H9 (cell line): ENCODE data around the gene PROX2. TPM values are rescaled to one million over a fixed set of nuclear protein-coding genes. Genes with fewer than 3 reads are reported as not detected.

Source experiments
- DNase-seq: peaks from one replicate; pipeline ENCODE4 v3.0.0-alpha.2; 2017
- H2AFZ ChIP-seq: one replicate; pipeline ENCODE4 v1.6.1; 2013; ENCODE audit warnings: mild to moderate bottlenecking, low read length, control low read depth, moderate library complexity
- H2AK5ac ChIP-seq: 2 replicates; pipeline ENCODE4 v1.6.1; 2013; ENCODE audit warnings: low read length, control low read depth, mixed read lengths; ENCODE audit not compliant: insufficient read length
- H2BK120ac ChIP-seq: one replicate; pipeline ENCODE4 v1.6.1; 2013; ENCODE audit warnings: low read depth, mild to moderate bottlenecking, low read length, control low read depth, inconsistent platforms; ENCODE audit not compliant: poor library complexity, severe bottlenecking
- H2BK12ac ChIP-seq: 2 replicates; pipeline ENCODE4 v1.6.1; 2013; ENCODE audit warnings: low read length, control low read depth, mixed read lengths, low read depth; ENCODE audit not compliant: insufficient read length
- H2BK15ac ChIP-seq: 2 replicates; pipeline ENCODE4 v1.6.1; 2013; ENCODE audit warnings: low read depth, low read length, control low read depth
- H2BK20ac ChIP-seq: one replicate; pipeline ENCODE4 v1.6.1; 2013; ENCODE audit warnings: low read depth, mild to moderate bottlenecking, low read length, control low read depth, inconsistent platforms; ENCODE audit not compliant: poor library complexity, severe bottlenecking
- H2BK5ac ChIP-seq: 2 replicates; pipeline ENCODE4 v1.6.1; 2013; ENCODE audit warnings: low read length, control low read depth, mixed read lengths; ENCODE audit not compliant: insufficient read length
- H3K14ac ChIP-seq: 2 replicates; pipeline ENCODE4 v1.6.1; 2013; ENCODE audit warnings: low read length, control low read depth; ENCODE audit not compliant: insufficient read depth
- H3K18ac ChIP-seq: 2 replicates; pipeline ENCODE4 v1.6.1; 2013; ENCODE audit warnings: low read depth, mild to moderate bottlenecking, mixed read lengths, low read length, control low read depth; ENCODE audit not compliant: insufficient read length
- H3K23ac ChIP-seq: 2 replicates; pipeline ENCODE4 v1.6.1; 2013; ENCODE audit warnings: low read length, control low read depth, mixed read lengths, low read depth; ENCODE audit not compliant: insufficient read length
- H3K23me2 ChIP-seq: 2 replicates; pipeline ENCODE4 v1.6.1; 2013; ENCODE audit warnings: low read depth, mild to moderate bottlenecking, mixed read lengths, low read length, control low read depth; ENCODE audit not compliant: insufficient read length, poor library complexity, severe bottlenecking
- H3K27ac ChIP-seq: 2 replicates; pipeline ENCODE4 v1.5.1; 2013; ENCODE audit warnings: low read length, control low read depth, mixed read lengths, low read depth; ENCODE audit not compliant: insufficient read length
- H3K27me3 ChIP-seq: 2 replicates; pipeline ENCODE4 v1.6.1; 2013; ENCODE audit warnings: low read length, control low read depth, inconsistent platforms; ENCODE audit not compliant: insufficient read depth
- H3K4ac ChIP-seq: 2 replicates; pipeline ENCODE4 v1.6.1; 2013; ENCODE audit warnings: low read depth, mild to moderate bottlenecking, control low read depth, inconsistent platforms, low read length, moderate library complexity
- H3K4me1 ChIP-seq: 2 replicates; pipeline ENCODE4 v1.6.1; 2013; ENCODE audit warnings: low read length, control low read depth, inconsistent platforms; ENCODE audit not compliant: insufficient read depth
- H3K4me2 ChIP-seq: 2 replicates; pipeline ENCODE4 v1.6.1; 2013; ENCODE audit warnings: low read length, control low read depth, mixed read lengths; ENCODE audit not compliant: insufficient read length, insufficient read depth
- H3K56ac ChIP-seq: 2 replicates; pipeline ENCODE4 v1.6.1; 2013; ENCODE audit warnings: low read depth, mild to moderate bottlenecking, mixed read lengths, low read length, control low read depth; ENCODE audit not compliant: insufficient read length
- H3K79me1 ChIP-seq: 2 replicates; pipeline ENCODE4 v1.6.1; 2013; ENCODE audit warnings: low read depth, mild to moderate bottlenecking, moderate library complexity, low read length, control low read depth, inconsistent platforms; ENCODE audit not compliant: insufficient read depth, poor library complexity, severe bottlenecking
- H3K79me2 ChIP-seq: 2 replicates; pipeline ENCODE4 v1.6.1; 2013; ENCODE audit warnings: low read length, control low read depth, inconsistent platforms; ENCODE audit not compliant: insufficient read depth
- H3K9ac ChIP-seq: 2 replicates; pipeline ENCODE4 v1.6.1; 2013; ENCODE audit warnings: low read length, control low read depth, mixed read lengths; ENCODE audit not compliant: insufficient read length; ENCODE audit errors: extremely low read depth
- H3K9me3 ChIP-seq: one replicate; pipeline ENCODE4 v1.6.1; 2013; ENCODE audit warnings: low read depth, low read length, inconsistent platforms; ENCODE audit not compliant: control insufficient read depth
- H3T11ph ChIP-seq: one replicate; pipeline ENCODE4 v1.6.1; 2013; ENCODE audit warnings: mild to moderate bottlenecking, low read length, control low read depth, inconsistent platforms
- H4K20me1 ChIP-seq: one replicate; pipeline ENCODE4 v1.6.1; 2013; ENCODE audit not compliant: control insufficient read depth, insufficient read length, insufficient read depth
- H4K5ac ChIP-seq: 2 replicates; pipeline ENCODE4 v1.6.1; 2013; ENCODE audit warnings: low read depth, mild to moderate bottlenecking, mixed read lengths, low read length, control low read depth; ENCODE audit not compliant: insufficient read length
- H4K8ac ChIP-seq: replicated peaks from 2 replicates; pipeline ENCODE4 v1.6.1; 2013; ENCODE audit warnings: low read length, control low read depth, mixed read lengths, low read depth; ENCODE audit not compliant: insufficient read length
- H4K91ac ChIP-seq: 2 replicates; pipeline ENCODE4 v1.6.1; 2013; ENCODE audit warnings: low read depth, mild to moderate bottlenecking, moderate library complexity, mixed read lengths, low read length, control low read depth; ENCODE audit not compliant: insufficient read length
- H3K27ac Mint-ChIP-seq, 3 experiments: 2 replicates in 2 of 3; 3 replicates in 1 of 3; pipeline ENCODE4 v1.8.0; 2020 to 2021; ENCODE audit warnings: mixed read lengths in 3 of 3, mild to moderate bottlenecking in 1 of 3, moderate library complexity in 1 of 3
- H3K27me3 Mint-ChIP-seq: 2 replicates; pipeline ENCODE4 v1.8.0; 2021; ENCODE audit warnings: low read depth, mild to moderate bottlenecking, moderate library complexity, mixed read lengths
- H3K36me3 Mint-ChIP-seq, 3 experiments: 2 replicates in 2 of 3; 3 replicates in 1 of 3; pipeline ENCODE4 v1.8.0; 2020 to 2021; ENCODE audit warnings: low read depth in 3 of 3, mixed read lengths in 3 of 3; ENCODE audit not compliant: insufficient read depth in 1 of 3
- H3K4me1 Mint-ChIP-seq, 2 experiments: 2 replicates each; pipeline ENCODE4 v1.8.0; 2020; ENCODE audit warnings: mixed read lengths in 2 of 2
- H3K4me3 Mint-ChIP-seq, 2 experiments: 2 replicates in 1 of 2; 3 replicates in 1 of 2; pipeline ENCODE4 v1.8.0; 2020 to 2021; ENCODE audit warnings: mild to moderate bottlenecking in 2 of 2, mixed read lengths in 2 of 2, moderate library complexity in 1 of 2
- H3K9me3 Mint-ChIP-seq, 2 experiments: 2 replicates in 1 of 2; 3 replicates in 1 of 2; pipeline ENCODE4 v1.8.0; 2020; ENCODE audit warnings: mild to moderate bottlenecking in 2 of 2, mixed read lengths in 2 of 2, moderate library complexity in 1 of 2
- CTCF ChIP-seq: fragments of 200-600 bp; sonication (generic); conservative IDR thresholded peaks from 3 replicates; pipeline ENCODE4 v1.8.0; 2021; ENCODE audit warnings: antibody characterized with exemption, mild to moderate bottlenecking
- WGBS: extraction: QIAGEN DNeasy Blood & Tissue Kit; methylation state at CpG from one replicate; pipeline ENCODE4 v1.1.7; 2013; ENCODE audit warnings: missing lambda C conversion rate, low lambda C conversion rate, mixed read lengths; ENCODE audit not compliant: insufficient read length; ENCODE audit errors: extremely low coverage; 5-methylcytosine and 5-hydroxymethylcytosine counted together
- total RNA-seq: library from RNA; stranded (reverse); gene quantifications from 2 replicates; pipeline ENCODE4 v1.2.1, GENCODE V29; 2021

The PROX2 gene
- total RNA-seq, 1 experiment from 2014 or later = not detected

- no peaks in the 10 kb centered on the region for H3K79me1 ChIP-seq
- H3K4me1 Mint-ChIP-seq = peaks cover 0 to 6% of the 10 kb centered on the region in 2 experiments; a peak in 2 of 4 replicates
- no peak overlapping the region for H3K4me2 ChIP-seq
- H3K4me3 Mint-ChIP-seq = no peak overlapping the region
- DNase-seq = no peak
- no peak overlapping the region for H4K8ac ChIP-seq
- H3K18ac ChIP-seq = no peak overlapping the region
- no peak overlapping the region for H3K14ac ChIP-seq
- H3K27me3 ChIP-seq = no peaks in the 10 kb centered on the region
- no peak overlapping the region for H3K4ac ChIP-seq
- H3K9me3 ChIP-seq = no peaks in the 10 kb centered on the region
- H3K56ac ChIP-seq = no peak overlapping the region
- no peak overlapping the region for H3K9ac ChIP-seq
- no peak overlapping the region for H3T11ph ChIP-seq
- H3K23me2 ChIP-seq = no peaks in the 10 kb centered on the region
- H4K5ac ChIP-seq = no peak overlapping the region
- H4K91ac ChIP-seq = no peak overlapping the region
- H3K9me3 Mint-ChIP-seq = no peaks in the 10 kb centered on the region
- no peaks in the 10 kb centered on the region for H3K79me2 ChIP-seq
- no peaks in the 10 kb centered on the region for H3K27me3 Mint-ChIP-seq
- no peak overlapping the region for H2AK5ac ChIP-seq
- H2BK15ac ChIP-seq = no peak overlapping the region
- H3K23ac ChIP-seq = no peak overlapping the region
- no peak overlapping the region for H3K27ac Mint-ChIP-seq
- no peak for TF ChIP-seq CTCF
- no peak overlapping the region for H2BK20ac ChIP-seq
- no peak overlapping the region for H2BK120ac ChIP-seq
- peaks cover 0 to 1% (median 0%) of the 10 kb centered on the region in 3 experiments; a peak in 3 of 7 replicates for H3K36me3 Mint-ChIP-seq
- H3K27ac ChIP-seq = no peak overlapping the region
- H2BK5ac ChIP-seq = no peak overlapping the region
- H2BK12ac ChIP-seq = no peak overlapping the region
- H2AFZ ChIP-seq = no peak overlapping the region
- no peaks in the 10 kb centered on the region for H4K20me1 ChIP-seq
- H3K4me1 ChIP-seq = no peaks in the 10 kb centered on the region; the same call in 1 of the 2 replicates
- WGBS = no CpG with 5 or more reads among the region's 5 CpGs
Measured at GRCh38 chr14:74913393-74913910, 37.5 kb upstream of the PROX2 start.
